Endothelial cell of umbilical vein (primary cell): ENCODE measurements around the gene IL32. TPM values are rescaled to one million over a fixed set of nuclear protein-coding genes. Genes with fewer than 3 reads are reported as not detected.
A peak's percentile ranks its signal among the peaks of the same experiment; 100 is the strongest.

Experiments
- BruUV-seq: library from RNA; stranded (reverse); fragments of 400-500 nt; replicated peaks from 2 replicates; lab custom pipeline; 2021; lab: Mats Ljungman, UMichigan
- CTCF ChIA-PET: fragments of 300-600, 350-600 bp; sonication (Branson Sonifier 250); formaldehyde crosslinking; loops from one replicate; lab custom pipeline; 2021; ENCODE audit warnings: antibody characterized with exemption, inconsistent platforms; lab: Charles Lee
- POLR2A ChIA-PET: fragments of 300-600, 350-600 bp; sonication (Branson Sonifier 250); formaldehyde crosslinking; loops from one replicate; lab custom pipeline; 2021; ENCODE audit warnings: antibody characterized with exemption, inconsistent platforms; lab: Charles Lee
- DNase-seq: peaks from one replicate; pipeline ENCODE4 v3.0.0-alpha.2; 2011; ENCODE audit warnings: low read depth, low spot score
- FAIRE-seq: peaks from 2 replicates; lab custom pipeline; 2011; peaks lifted over from hg19 to GRCh38; lab: Jason Lieb, UNC
- H2AFZ ChIP-seq: 2 replicates; pipeline ENCODE4 v1.6.0; 2012; ENCODE audit warnings: low read depth, low read length, control low read depth, inconsistent platforms
- H3K27ac ChIP-seq: 2 replicates; pipeline ENCODE4 v1.5.1; 2011; ENCODE audit warnings: low read depth, mild to moderate bottlenecking, control low read depth, low read length, moderate library complexity; ENCODE audit not compliant: insufficient read depth
- H3K27me3 ChIP-seq, 2 experiments: 2 replicates each; pipeline versions ENCODE4 v1.6.0 to v1.6.1; 2011; ENCODE audit warnings: low read length in 2 of 2, mixed read lengths in 1 of 2; ENCODE audit not compliant: control insufficient read depth in 2 of 2, insufficient read depth in 2 of 2
- H3K36me3 ChIP-seq, 2 experiments: 2 replicates in 1 of 2; 3 replicates in 1 of 2; pipeline ENCODE4 v1.5.1; 2011; ENCODE audit warnings: low read length in 2 of 2, mild to moderate bottlenecking in 1 of 2, moderate library complexity in 1 of 2; ENCODE audit not compliant: control insufficient read depth in 2 of 2, insufficient read depth in 2 of 2; ENCODE audit errors: extremely low read depth in 1 of 2
- H3K4me1 ChIP-seq: 3 replicates; pipeline ENCODE4 v1.5.1; 2011; ENCODE audit warnings: mild to moderate bottlenecking, low read length; ENCODE audit not compliant: control insufficient read depth, insufficient read depth; ENCODE audit errors: extremely low read depth
- H3K4me2 ChIP-seq: 2 replicates; pipeline ENCODE4 v1.6.1; 2011; ENCODE audit warnings: low read length, control low read depth, mixed read lengths; ENCODE audit not compliant: insufficient read depth
- H3K4me3 ChIP-seq, 3 experiments: fragments of 200-600 bp in 1 of 3; sonication (generic), shearing (Covaris generic) in 1 of 3; replicated peaks in 1 of 3; 2 replicates each; pipeline ENCODE4 v1.5.1; 2011 to 2016; ENCODE audit warnings: control low read depth in 3 of 3, low read length in 3 of 3, mild to moderate bottlenecking in 2 of 3, inconsistent platforms in 1 of 3, low read depth in 1 of 3, moderate library complexity in 1 of 3; ENCODE audit not compliant: insufficient read depth in 1 of 3
- H3K79me2 ChIP-seq: 2 replicates; pipeline ENCODE4 v1.6.0; 2012; ENCODE audit warnings: low read length, inconsistent platforms; ENCODE audit not compliant: control insufficient read depth, insufficient read depth
- H3K9ac ChIP-seq: replicated peaks from 2 replicates; pipeline ENCODE3; 2011; ENCODE audit warnings: low read length, control low read depth; ENCODE audit not compliant: insufficient read depth; ENCODE audit errors: extremely low read depth
- H3K9me1 ChIP-seq: replicated peaks from 3 replicates; pipeline ENCODE4 v1.6.0; 2011; ENCODE audit warnings: mild to moderate bottlenecking, low read length; ENCODE audit not compliant: control insufficient read depth, insufficient read depth; ENCODE audit errors: extremely low read depth
- H3K9me3 ChIP-seq: replicated peaks from 2 replicates; pipeline ENCODE4 v1.5.1; 2012; ENCODE audit warnings: low read length, inconsistent platforms; ENCODE audit not compliant: control insufficient read depth, insufficient read depth
- H4K20me1 ChIP-seq: replicated peaks from 2 replicates; pipeline ENCODE3; 2011; ENCODE audit warnings: mild to moderate bottlenecking, low read length; ENCODE audit not compliant: control insufficient read depth, insufficient read depth; ENCODE audit errors: extremely low read depth
- CTCF ChIP-seq, 2 donors: IDR thresholded peaks; 1 replicate in 1 of 2; 2 replicates in 1 of 2; pipeline ENCODE4 v1.5.1; 2011; ENCODE audit warnings: low read length in 2 of 2, mild to moderate bottlenecking in 2 of 2, moderate library complexity in 2 of 2, control low read depth in 1 of 2, inconsistent platforms in 1 of 2, low read depth in 1 of 2; ENCODE audit not compliant: insufficient read depth in 1 of 2; ENCODE audit errors: extremely low read depth in 1 of 2
- EZH2 ChIP-seq: IDR thresholded peaks from 2 replicates; pipeline ENCODE4 v1.6.1; 2012; ENCODE audit warnings: borderline replicate concordance, low read depth, mild to moderate bottlenecking, moderate library complexity, low read length, inconsistent platforms; ENCODE audit not compliant: severe bottlenecking
- dilution Hi-C: fragments of 300-500 bp; cut with MboI; formaldehyde crosslinking; loops from one replicate; pipeline ENCODE4 v1.15.0; 2019; ENCODE audit warnings: low sequenced_read_pairs; ENCODE audit not compliant: extremely low pct_ligation_motif_present
- intact Hi-C: fragments of 100-400 bp; cut with micrococcal nuclease; formaldehyde crosslinking; loops from one replicate; pipeline ENCODE4 v1.10.0; 2022
- polyA plus RNA-seq, 4 experiments: library from polyadenylated mRNA; depleted of rRNA in 3 of 4; stranded (reverse) in 3 of 4; unstranded in 1 of 4; fragments of >200 nt; gene quantifications; 2 replicates each; pipeline versions ENCODE4 v1.2.1 to v1.2.3, GENCODE V29; 2011 to 2012; ENCODE audit warnings: missing spikeins in 1 of 4
- total RNA-seq: library from RNA; stranded (reverse); gene quantifications from 2 replicates; pipeline ENCODE4 v1.2.3, GENCODE V29; 2021

IL32 gene
- total and polyA plus RNA-seq, 2 donors (not counting 3 experiments of a cell fraction or from before 2014, with no cell fraction given): 55.7 to 336 TPM

GRCh38 chr16:3029491-3030221 is 35.8 kb upstream of the IL32 start:
- Histone ChIP-seq H3K27ac (no peak overlapping the region), H3K4me1 (no peaks in the 10 kb centered on the region), H3K9me3 (no peaks in the 10 kb centered on the region), H3K4me3 (no peak overlapping the region), H4K20me1 (no peaks in the 10 kb centered on the region), H3K9ac (no peak overlapping the region), H3K9me1 (no peaks in the 10 kb centered on the region), H3K27me3 (peaks cover 36 to 41% of the 10 kb centered on the region in 2 experiments), H3K79me2 (no peaks in the 10 kb centered on the region), H3K36me3 (peaks cover 0 to 9% of the 10 kb centered on the region in 2 experiments), H3K4me2 (no peak overlapping the region), H2AFZ (no peak overlapping the region)
- TF ChIP-seq CTCF (IDR thresholded peaks at IDR 0.05; ENCODE audit: extremely low read depth in 1 of 2, insufficient read depth in 1 of 2, low read depth in 1 of 2, low read length in 2 of 2) (no peak), EZH2 (peak; percentile 76)
- CTCF ChIA-PET: interaction anchor here (1.5 to 8.8 kb wide), 7 partner anchors 9 to 121 kb away, joined by 4 to 200 read pairs (median 57); partner anchors contain the start of genes HCFC1R1, MMP25, THOC6 and TNFRSF12A
- BruUV-seq: no TSS peak
- no peak for DNase-seq
- dilution Hi-C loops (no loop called here), intact Hi-C loops (loop anchor here (2.0 kb wide), 1 partner anchor 29 kb away; no protein-coding TSS in a partner anchor)
- FAIRE-seq: peak; percentile 4
- POLR2A ChIA-PET: no interaction called here
